LoVo (cell line): ENCODE measurements around the gene TACO1.

Experiments
- DNase-seq: peaks from one replicate; pipeline ENCODE4 v3.0.0-alpha.2; 2016; ENCODE audit warnings: low spot score

Gene TACO1

GRCh38 chr17:63600569-63601438 is at the start of gene TACO1:
Gene TACO1 (plus strand): TSS chr17:63600895. CDS start chr17:63601084, 189 bp downstream.
- peak; percentile 85 for DNase-seq

GRCh38 chr17:63552211-63552610 is 48.5 kb upstream of the TACO1 start:
- no peak for DNase-seq

GRCh38 chr17:63555500-63556156 is 45.1 kb upstream of the TACO1 start:
- no peak for DNase-seq

- DNase-seq, result no peak
Observed at GRCh38 chr17:63557416-63557815, 43.3 kb upstream of the TACO1 start.

GRCh38 chr17:63558441-63558840 is 42.3 kb upstream of the TACO1 start:
- no peak for DNase-seq

DNA sequence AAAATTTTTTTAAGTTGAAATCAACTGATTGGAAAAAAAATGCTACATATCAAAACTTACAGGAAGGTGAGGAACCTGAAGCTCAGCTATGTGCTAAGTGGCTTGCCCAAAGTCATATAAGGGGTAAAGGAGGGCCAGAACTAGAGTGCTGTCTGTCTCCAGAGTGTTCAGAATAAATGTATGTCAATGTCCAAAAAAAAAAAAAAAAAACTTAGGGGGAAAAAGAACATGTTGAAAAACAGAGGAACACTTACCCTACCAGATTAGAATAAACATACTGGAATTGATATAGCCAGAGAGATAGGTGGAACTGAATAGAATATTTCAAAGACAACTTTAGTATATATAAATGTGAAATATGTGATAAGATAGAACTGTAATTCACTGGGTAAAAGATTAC is 38.9 kb upstream of the TACO1 start:
- DNase-seq, result no peak

- DNase-seq, result no peak
Observed at GRCh38 chr17:63563339-63563738, 37.4 kb upstream of the TACO1 start.

DNA sequence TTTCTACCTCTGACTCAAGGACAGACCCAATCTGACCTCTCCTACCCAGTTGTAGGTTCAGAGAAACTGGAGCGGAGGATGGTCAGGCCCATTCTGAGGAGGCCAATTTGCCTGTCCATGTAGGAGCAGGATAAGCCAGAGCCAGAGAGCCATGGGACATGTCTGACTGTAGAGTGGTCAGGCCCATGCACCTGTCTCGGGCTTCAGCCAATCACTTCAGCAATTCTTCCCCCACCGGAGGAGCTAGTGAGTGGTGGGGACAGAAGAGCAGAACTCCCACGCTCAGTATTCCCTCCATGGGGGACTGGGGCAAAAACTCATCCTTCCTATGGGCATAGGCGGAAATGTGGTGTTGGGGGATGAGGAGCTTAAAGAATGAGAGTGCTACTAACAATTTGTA is 36.1 kb upstream of the TACO1 start:
- no peak for DNase-seq

- DNase-seq, result no peak
Observed at GRCh38 chr17:63567229-63567628, 33.5 kb upstream of the TACO1 start.

- DNase-seq, result no peak
Observed at GRCh38 chr17:63568563-63568962, 32.1 kb upstream of the TACO1 start.

- DNase-seq, result no peak
Observed at GRCh38 chr17:63571632-63572310, 28.9 kb upstream of the TACO1 start.

DNA sequence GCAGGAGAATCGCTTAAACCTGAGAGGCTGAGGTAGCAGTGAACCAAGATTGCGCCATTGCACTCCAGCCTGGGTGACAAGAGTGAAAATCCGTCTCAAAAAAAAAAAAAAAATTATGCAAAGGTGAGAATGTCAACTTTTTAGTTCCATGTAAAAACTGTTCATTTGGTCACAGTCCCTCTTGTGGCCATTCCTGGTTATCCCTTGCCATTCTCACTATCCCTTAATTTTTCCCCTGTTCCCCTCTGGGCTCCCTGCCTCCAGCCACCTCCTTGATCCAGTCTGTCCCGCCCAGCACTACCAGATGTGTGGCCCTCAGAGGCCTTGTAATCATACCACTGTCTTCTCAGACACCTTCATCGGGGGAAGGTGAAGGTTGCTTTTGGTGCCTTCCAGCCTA is 27.1 kb upstream of the TACO1 start:
- no peak for DNase-seq

GRCh38 chr17:63578027-63578768 is 22.5 kb upstream of the TACO1 start:
- DNase-seq, result no peak

DNA sequence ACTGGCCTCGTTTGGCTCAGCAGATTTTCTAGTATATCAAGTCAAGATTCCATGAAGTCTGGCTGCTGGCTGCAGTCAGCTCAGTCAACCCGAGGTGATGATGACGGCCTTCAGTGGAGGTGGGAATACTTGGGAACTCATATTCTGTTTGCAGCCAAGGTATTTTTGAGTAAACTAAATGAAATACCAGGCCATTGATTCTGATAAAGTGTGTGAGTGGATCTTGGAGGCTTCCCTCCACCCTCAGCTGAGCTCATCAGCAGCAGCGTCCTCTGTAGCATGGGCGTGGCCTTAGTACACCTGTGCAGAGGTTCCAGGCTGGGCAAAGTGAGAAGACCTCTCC is 22.0 kb upstream of the TACO1 start:
- no peak for DNase-seq

DNA sequence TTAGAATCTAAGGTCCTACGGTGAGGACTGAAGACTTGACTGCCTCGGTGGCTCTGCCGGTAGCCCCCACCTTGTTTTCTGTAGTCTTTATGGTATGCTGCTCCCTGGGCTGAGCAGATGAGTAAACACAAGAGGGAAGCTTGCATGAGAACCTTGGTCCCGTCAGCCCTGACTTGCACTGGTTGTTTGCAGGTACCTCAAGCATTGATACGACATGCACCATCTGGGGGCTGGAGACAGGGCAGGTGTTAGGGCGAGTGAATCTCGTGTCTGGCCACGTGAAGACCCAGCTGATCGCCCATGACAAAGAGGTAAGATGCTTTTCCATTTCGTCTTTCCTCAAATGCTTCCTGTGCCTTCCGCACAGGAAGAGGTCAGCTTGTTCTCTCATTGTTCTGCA is 21.1 kb upstream of the TACO1 start:
- no peak for DNase-seq

DNA sequence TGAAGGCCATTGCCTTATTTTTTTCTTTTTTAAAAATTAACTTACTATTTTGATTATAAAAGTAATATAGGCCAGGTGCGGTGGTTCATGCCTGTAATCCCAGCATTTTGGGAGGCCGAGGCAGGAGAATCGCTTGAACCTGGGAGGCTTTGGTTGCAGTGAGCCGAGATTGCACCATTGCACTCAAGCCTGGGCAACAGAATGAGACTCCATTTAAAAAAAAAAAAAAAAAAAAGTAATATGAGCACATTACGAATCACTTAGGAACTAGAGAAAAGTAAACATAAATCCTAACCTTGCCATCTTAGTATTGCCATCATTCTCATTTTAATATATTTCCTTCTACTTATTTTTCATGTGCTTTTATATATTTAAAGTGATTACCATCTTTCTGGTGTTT is 12.9 kb upstream of the TACO1 start:
- no peak for DNase-seq

GRCh38 chr17:63588797-63589196 is 11.9 kb upstream of the TACO1 start:
- no peak for DNase-seq

- DNase-seq, result no peak
Observed at GRCh38 chr17:63589646-63590045, 11.0 kb upstream of the TACO1 start.

DNA sequence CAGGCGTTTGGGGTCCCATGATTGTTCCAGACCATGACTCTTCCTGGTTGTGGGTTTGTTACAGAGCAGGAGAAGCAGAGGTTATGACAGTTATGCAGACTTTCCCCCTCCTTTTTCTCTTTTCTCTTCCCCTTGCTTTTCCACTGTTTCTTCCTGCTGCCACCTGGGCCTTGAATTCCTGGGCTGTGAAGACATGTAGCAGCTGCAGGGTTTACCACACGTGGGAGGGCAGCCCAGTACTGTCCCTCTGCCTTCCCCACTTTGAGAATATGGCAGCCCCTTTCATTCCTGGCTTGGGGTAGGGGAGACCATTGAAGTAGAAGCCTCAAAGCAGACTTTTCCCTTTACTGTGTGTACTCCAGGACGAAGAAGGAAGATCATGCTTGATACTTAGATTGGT is 7.9 kb upstream of the TACO1 start:
- no peak for DNase-seq

GRCh38 chr17:63595132-63595531 is 5.6 kb upstream of the TACO1 start:
- no peak for DNase-seq

DNA sequence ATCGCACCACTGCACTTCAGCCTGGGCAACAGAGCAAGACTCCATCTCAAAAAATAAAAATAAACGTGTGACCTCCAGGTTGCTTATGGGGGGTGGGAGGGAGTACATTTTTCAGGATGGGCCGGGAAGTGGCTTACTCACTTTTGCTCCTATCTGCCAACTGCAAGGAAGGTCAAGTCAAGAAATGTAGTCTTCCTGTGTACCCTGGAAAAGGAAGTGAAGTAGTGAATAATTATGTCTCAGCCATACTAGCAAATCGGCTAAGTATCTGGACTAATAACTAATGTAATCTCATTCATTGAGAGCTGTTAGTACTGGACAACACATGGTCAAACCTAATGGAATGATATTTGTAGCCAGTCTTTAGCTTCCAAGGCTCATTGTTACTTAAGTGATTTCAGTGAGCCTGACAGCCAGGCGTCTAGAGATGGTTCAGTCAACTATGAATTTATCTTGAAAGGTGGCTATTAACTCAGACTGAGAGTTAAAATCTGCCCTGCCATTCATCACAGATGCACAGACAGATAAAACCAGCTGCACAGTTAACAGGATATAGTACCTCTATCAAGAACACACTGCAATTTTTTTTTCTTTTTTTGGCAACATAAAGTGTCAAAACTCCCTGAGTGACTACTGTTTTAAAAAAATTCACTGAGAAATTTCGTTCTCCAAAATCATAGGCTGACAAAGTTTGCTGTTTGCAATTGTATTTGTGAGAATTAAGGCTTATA is 3.7 kb upstream of the TACO1 start:
- DNase-seq, result no peak

DNA sequence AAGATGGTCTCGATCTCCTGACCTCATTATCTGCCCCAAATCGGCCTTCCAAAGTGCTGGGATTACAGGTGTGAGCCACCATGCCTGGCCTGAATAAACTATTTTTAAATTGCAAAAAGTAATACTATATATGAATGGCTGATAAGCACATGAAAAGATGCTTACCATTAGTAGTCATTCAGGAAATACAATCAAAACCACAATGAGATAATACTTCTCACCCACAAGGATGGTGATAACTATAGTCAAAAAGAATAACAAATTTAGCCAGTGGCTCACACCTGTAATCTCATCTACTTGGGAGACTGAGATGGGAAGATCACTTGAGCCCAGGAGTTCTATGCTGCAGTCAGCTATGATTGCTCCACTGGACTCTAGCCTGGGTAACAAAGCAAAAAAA is 2.4 kb upstream of the TACO1 start:
- no peak for DNase-seq
